HL-60 (cell line): ENCODE data around the gene AAK1.

Experiments used
- DNase-seq, 2 experiments: peaks; one replicate each; pipeline ENCODE4 v3.0.0-alpha.2; 2010 to 2020; ENCODE audit warnings: low read depth in 1 of 2, low spot score in 1 of 2
- H3K27ac ChIP-seq: fragments of 250-450 bp; sonication (Bioruptor Pico); replicated peaks from 2 replicates; pipeline ENCODE4 v1.5.1; 2020; ENCODE audit warnings: mild to moderate bottlenecking, moderate library complexity
- H3K27me3 ChIP-seq: fragments of 250-450 bp; sonication (Bioruptor Pico); 2 replicates; pipeline ENCODE4 v1.5.1; 2021; ENCODE audit warnings: mild to moderate bottlenecking, moderate library complexity; ENCODE audit not compliant: insufficient read depth, poor library complexity, severe bottlenecking
- H3K4me3 ChIP-seq: replicated peaks from 2 replicates; pipeline ENCODE4 v1.5.1; 2011; ENCODE audit warnings: mild to moderate bottlenecking, control low read depth, low read length; ENCODE audit not compliant: insufficient read depth
- CTCF ChIP-seq: IDR thresholded peaks from one replicate; pipeline ENCODE4 v1.5.1; 2011; ENCODE audit warnings: low read length, control low read depth, inconsistent platforms; ENCODE audit not compliant: insufficient read depth
- GABPA ChIP-seq: IDR thresholded peaks from 2 replicates; pipeline ENCODE4 v1.6.1; 2012; ENCODE audit warnings: low read depth
- POLR2AphosphoS5 ChIP-seq: IDR thresholded peaks from 2 replicates; pipeline ENCODE4 v1.6.1; 2012; ENCODE audit warnings: low read depth
- REST ChIP-seq: IDR thresholded peaks from 2 replicates; pipeline ENCODE4 v1.6.1; 2012; ENCODE audit warnings: low read depth; ENCODE audit not compliant: insufficient replicate concordance
- SPI1 ChIP-seq: IDR thresholded peaks from 2 replicates; pipeline ENCODE4 v1.6.1; 2012; ENCODE audit warnings: low read depth, mild to moderate bottlenecking, borderline replicate concordance

AAK1 gene

GRCh38 chr2:69482471-69482870, 161.1 kb downstream of the AAK1 start:
- H3K4me3 ChIP-seq = no peak overlapping the region
- no peak for DNase-seq
- H3K27me3 ChIP-seq = no peaks in the 10 kb centered on the region
- TF ChIP-seq GABPA (no peak), REST (no peak), CTCF (no peak), SPI1 (no peak), POLR2AphosphoS5 (no peak)
- no peak overlapping the region for H3K27ac ChIP-seq

DNA sequence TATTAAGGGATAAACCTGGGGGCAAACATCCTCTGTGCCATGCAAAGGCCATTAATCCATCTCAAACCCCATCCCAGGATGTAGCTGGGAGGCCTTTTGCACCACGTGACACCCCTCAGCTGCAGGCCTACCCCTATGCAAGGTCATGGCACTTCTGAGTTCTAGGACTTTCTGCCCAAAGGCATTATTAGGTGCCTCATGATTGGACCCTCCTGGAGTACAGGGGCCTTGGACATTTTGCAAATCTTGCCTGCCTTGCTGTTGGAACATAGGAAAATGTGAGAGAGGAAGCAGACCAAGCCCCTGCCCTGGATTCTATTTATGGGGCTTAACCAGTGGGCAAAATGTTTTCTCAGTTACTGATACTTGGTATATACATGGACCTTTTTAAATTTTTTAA, 162.1 kb downstream of the AAK1 start:
- no peak for DNase-seq
- H3K27ac ChIP-seq = no peak overlapping the region
- no peaks in the 10 kb centered on the region for H3K27me3 ChIP-seq
- TF ChIP-seq POLR2AphosphoS5 (no peak), CTCF (no peak), GABPA (no peak)
- H3K4me3 ChIP-seq = no peak overlapping the region

GRCh38 chr2:69477627-69478026, 165.9 kb downstream of the AAK1 start:
- no peak overlapping the region for H3K4me3 ChIP-seq
- TF ChIP-seq SPI1 (no peak), REST (no peak), GABPA (no peak), POLR2AphosphoS5 (no peak)
- H3K27me3 ChIP-seq = no peaks in the 10 kb centered on the region
- H3K27ac ChIP-seq = no peak overlapping the region
- DNase-seq = no peak

DNA sequence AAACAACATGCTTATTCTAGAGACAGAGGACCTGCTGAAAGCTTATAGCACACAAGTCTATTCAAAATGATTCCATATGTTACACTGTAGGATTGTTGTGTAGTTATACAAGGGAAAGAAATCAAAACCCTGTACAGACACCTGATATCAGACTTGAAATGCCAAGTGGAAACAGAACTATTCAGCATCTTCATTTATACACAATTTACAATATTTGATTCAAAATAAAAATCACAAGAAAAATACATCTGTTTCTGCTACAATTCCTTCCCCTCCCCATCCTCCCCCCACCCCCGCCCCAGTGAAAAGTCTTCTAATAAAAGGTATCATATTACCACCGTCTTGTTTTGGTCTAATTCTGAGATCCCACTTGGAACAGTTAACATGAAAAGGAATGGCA, 168.9 kb downstream of the AAK1 start:
- TF ChIP-seq REST = no peak
- TF ChIP-seq CTCF = no peak
- TF ChIP-seq GABPA = no peak
- TF ChIP-seq SPI1 = no peak
- TF ChIP-seq POLR2AphosphoS5 = no peak
- no peak for DNase-seq
- H3K27ac ChIP-seq = no peak overlapping the region
- no peaks in the 10 kb centered on the region for H3K27me3 ChIP-seq
- H3K4me3 ChIP-seq = no peak overlapping the region
